ES-I3 (cell line): ENCODE results near the gene DTX3.
A peak's percentile ranks its signal among the peaks of the same experiment; 100 is the strongest.
"Not testable (repeated sequence)": the region's sequence is repeated elsewhere in the genome, so short reads cannot be mapped to it uniquely, and the experiment has no call there.

ENCODE experiments used
- H3K36me3 ChIP-seq: 2 replicates; pipeline ENCODE4 v1.6.1; 2013; ENCODE audit warnings: mild to moderate bottlenecking, low read length, control low read depth, moderate library complexity; ENCODE audit not compliant: insufficient read depth
- H3K4me1 ChIP-seq: 2 replicates; pipeline ENCODE4 v1.6.1; 2013; ENCODE audit warnings: mild to moderate bottlenecking, control low read depth, low read length; ENCODE audit not compliant: insufficient read depth
- H3K9ac ChIP-seq: 2 replicates; pipeline ENCODE4 v1.6.1; 2013; ENCODE audit warnings: low read depth, mild to moderate bottlenecking, low read length, moderate library complexity
- H3K9me3 ChIP-seq: 2 replicates; pipeline ENCODE4 v1.6.1; 2013; ENCODE audit warnings: mild to moderate bottlenecking, low read length, moderate library complexity; ENCODE audit not compliant: control insufficient read depth, insufficient read depth

The DTX3 gene

GRCh38 chr12:57632958-57633840 is 28.6 kb downstream of the DTX3 start, which contains the start of gene B4GALNT1:
B4GALNT1 (minus strand) TSS chr12:57633201; CDS start chr12:57632132, 1,069 bp downstream.
- Histone ChIP-seq H3K9ac (peak within 1 kb of the TSS; percentile 55; the same call in 1 of the 2 replicates), H3K9me3 (no peaks in the 10 kb centered on the region), H3K36me3 (no peaks in the 10 kb centered on the region), H3K4me1 (peaks cover 1% of the 10 kb centered on the region; the same call in 1 of the 2 replicates)

DNA sequence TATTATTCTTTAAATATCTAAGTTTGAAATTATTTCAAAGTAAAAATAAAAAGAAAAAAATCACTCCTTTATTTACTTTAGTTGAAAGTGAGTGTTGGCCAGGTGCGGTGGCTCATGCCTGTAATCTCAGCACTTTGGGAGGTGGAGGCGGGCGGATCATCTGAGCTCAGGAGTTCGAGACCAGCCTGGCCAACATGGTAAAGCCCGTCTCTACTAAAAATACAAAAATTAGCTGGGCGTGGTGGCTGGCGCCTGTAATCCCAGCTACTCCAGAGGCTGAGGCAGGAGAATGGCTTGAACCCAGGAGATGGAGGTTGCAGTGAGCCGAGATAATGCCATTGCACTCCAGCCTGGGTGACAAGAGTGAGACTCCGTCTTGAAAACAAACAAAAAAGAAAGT is 32.1 kb downstream of the DTX3 start:
- H3K9me3 ChIP-seq, H3K36me3 ChIP-seq, H3K9ac ChIP-seq, H3K4me1 ChIP-seq: not testable (repeated sequence)

- H3K36me3 ChIP-seq: no peaks in the 10 kb centered on the region
- H3K4me1 ChIP-seq: peaks cover 3% of the 10 kb centered on the region
- H3K9me3 ChIP-seq: no peaks in the 10 kb centered on the region
- H3K9ac ChIP-seq: no peak overlapping the region
Observed at GRCh38 chr12:57637364-57637763, 32.7 kb downstream of the DTX3 start.

DNA sequence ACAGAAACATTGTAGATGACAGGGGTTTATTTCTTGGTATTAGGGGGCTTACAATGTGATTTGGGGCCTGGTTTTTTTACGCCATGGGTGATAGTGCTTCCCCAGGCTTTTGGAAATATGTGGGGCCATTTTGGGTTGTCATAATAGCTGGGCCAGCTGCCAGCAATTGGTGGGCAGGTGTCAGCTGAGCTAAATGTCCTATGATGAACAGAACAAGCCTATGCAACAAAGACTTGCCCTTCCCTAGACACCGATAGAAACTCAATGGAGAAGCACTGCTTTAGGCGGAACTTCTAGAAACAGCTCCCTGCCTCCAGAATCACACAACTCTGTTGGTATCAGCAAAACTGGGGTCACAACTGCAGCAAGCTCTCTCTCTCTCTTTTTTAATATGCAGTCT is 33.5 kb downstream of the DTX3 start:
- H3K4me1 ChIP-seq: peaks cover 3% of the 10 kb centered on the region
- no peak overlapping the region for H3K9ac ChIP-seq
- no peaks in the 10 kb centered on the region for H3K36me3 ChIP-seq
- H3K9me3 ChIP-seq: no peaks in the 10 kb centered on the region

DNA sequence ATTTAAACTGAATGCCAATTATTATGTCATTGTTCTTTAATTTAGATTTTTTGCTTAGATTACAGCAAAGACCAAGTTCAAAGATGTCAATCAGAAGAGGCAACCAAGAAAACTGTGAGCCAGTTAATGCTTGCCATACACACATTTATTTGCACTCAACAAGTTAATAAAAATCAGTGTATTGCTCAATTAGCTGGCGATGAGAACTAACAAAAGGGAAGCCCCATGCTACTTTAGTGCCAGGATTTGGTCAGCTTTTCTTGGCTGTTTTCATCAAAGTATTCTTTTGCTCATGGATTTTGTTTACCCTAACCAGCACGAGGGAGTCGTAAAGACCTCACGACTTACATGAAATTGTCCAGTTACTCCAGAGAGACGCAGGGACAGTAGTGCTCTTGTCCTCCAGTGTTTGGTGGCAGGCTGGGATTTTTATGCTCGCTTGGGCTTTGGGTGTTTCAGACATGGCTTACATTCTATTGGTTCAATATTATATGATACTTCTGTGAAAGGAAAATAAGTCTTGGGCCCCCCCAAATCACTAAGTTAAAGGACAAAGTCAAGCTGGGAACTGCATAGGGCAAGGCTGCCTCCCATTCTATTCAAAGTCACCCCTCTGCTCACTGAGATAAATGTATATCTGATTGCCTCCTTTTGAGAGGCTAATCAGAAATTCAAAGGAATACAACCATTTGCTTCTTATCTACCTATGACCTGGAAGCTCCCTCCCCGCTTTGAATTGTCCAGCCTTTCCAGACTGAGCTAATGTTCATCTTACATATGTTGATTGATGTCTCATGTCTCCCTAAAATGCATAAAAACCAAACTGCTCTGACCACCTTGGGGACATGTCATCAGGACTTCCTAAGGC is 35.8 kb downstream of the DTX3 start:
- peaks cover 3% of the 10 kb centered on the region for H3K4me1 ChIP-seq
- H3K36me3 ChIP-seq: no peaks in the 10 kb centered on the region
- no peaks in the 10 kb centered on the region; the same call in 1 of the 2 replicates for H3K9me3 ChIP-seq
- H3K9ac ChIP-seq: no peak overlapping the region

- peaks cover 3% of the 10 kb centered on the region for H3K4me1 ChIP-seq
Observed at GRCh38 chr12:57641699-57642442, 37.2 kb downstream of the DTX3 start.

GRCh38 chr12:57645990-57646658 is 41.5 kb downstream of the DTX3 start:
- not testable (repeated sequence) for H3K4me1 ChIP-seq, H3K36me3 ChIP-seq, H3K9me3 ChIP-seq, H3K9ac ChIP-seq

More at GRCh38 chr12:57641699-57642442, 37.2 kb downstream of the DTX3 start:
- no peak overlapping the region for H3K9ac ChIP-seq
- no peaks in the 10 kb centered on the region; the same call in 1 of the 2 replicates for H3K9me3 ChIP-seq
- no peaks in the 10 kb centered on the region for H3K36me3 ChIP-seq

DNA sequence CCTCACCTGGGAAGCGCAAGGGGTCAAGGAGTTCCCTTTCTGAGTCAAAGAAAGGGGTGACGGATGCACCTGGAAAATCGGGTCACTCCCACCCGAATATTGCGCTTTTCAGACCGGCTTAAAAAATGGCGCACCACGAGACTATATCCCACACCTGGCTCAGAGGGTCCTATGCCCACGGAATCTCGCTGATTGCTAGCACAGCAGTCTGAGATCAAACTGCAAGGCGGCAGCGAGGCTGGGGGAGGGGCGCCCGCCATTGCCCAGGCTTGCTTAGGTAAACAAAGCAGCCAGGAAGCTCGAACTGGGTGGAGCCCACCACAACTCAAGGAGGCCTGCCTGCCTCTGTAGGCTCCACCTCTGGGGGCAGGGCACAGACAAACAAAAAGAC is 42.0 kb downstream of the DTX3 start:
- not testable (repeated sequence) for H3K36me3 ChIP-seq, H3K9ac ChIP-seq, H3K4me1 ChIP-seq, H3K9me3 ChIP-seq

GRCh38 chr12:57654042-57654441 is 49.4 kb downstream of the DTX3 start:
- Histone ChIP-seq H3K4me1 (no peaks in the 10 kb centered on the region), H3K9ac (no peak overlapping the region), H3K36me3 (no peaks in the 10 kb centered on the region), H3K9me3 (peaks cover under 1% of the 10 kb centered on the region; the same call in 1 of the 2 replicates)

DNA sequence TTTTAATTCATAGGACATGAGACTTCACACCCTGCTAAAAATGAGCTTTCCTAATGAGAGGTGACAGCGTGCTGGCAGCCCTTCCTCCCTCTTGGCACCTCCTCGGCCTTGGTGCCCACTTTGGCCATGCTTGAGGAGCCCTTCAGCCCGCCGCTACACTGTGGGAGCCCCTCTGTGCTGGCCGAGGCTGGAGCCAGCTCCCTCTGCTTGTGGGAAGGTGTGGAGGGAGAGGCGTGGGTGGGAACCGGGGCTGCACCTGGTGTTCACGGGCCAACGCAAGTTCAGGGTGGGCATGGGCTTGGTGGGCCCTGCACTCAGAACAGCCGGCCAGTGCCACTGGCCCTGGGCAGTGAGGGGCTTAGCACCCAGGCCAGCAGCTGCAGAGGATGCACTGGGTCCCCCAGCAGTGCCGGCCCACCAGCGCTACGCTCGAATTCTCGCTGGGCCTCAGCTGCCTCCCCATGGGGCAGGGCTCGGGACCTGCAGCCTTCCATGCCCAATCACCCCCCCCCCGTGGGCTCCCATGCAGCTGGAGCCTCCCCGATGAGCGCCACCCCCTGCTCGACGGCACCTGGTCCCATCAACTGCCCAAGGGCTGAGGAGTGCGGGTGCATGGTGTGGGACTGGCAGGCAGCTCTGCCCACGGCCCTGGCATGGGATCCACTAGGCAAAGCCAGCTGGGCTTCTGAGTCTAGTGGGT is 51.1 kb downstream of the DTX3 start:
- no peak overlapping the region for H3K9ac ChIP-seq
- H3K9me3 ChIP-seq: peaks cover 3% of the 10 kb centered on the region; the same call in 1 of the 2 replicates
- H3K4me1 ChIP-seq: no peaks in the 10 kb centered on the region
- no peaks in the 10 kb centered on the region for H3K36me3 ChIP-seq

- not testable (repeated sequence) for H3K36me3 ChIP-seq, H3K9me3 ChIP-seq
Observed at GRCh38 chr12:57656408-57656807, 51.8 kb downstream of the DTX3 start.

DNA sequence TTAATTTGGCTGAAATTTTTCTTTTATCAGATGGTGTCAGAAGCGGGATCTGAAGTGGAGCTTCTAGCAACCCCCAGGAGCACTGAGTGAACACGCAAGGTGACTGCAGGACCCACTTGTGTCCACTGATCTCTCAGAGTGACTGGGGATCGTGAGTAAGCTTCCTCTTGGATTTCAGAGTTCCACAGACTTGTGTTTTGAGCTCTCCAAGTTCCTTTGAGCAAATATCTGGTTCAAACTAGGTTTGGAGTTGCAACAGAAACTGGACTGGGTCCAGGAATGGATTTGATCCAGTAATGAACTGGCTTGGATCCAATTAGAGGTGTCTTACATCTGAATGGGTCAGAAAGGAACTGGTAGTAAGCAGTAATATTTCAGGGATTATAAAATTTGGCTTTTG is 53.1 kb downstream of the DTX3 start:
- Histone ChIP-seq H3K36me3 (no peaks in the 10 kb centered on the region), H3K4me1 (no peaks in the 10 kb centered on the region), H3K9ac (no peak overlapping the region), H3K9me3 (peaks cover 8% of the 10 kb centered on the region; the same call in 1 of the 2 replicates)

More at GRCh38 chr12:57656408-57656807, 51.8 kb downstream of the DTX3 start:
- H3K9ac ChIP-seq, H3K4me1 ChIP-seq: not testable (repeated sequence)

- no peaks in the 10 kb centered on the region for H3K4me1 ChIP-seq
- H3K36me3 ChIP-seq: no peaks in the 10 kb centered on the region
- no peak overlapping the region for H3K9ac ChIP-seq
- H3K9me3 ChIP-seq: peaks cover 8% of the 10 kb centered on the region; the same call in 1 of the 2 replicates
Observed at GRCh38 chr12:57658890-57659289, 54.3 kb downstream of the DTX3 start.
